T-helper 9 cell (primary cell): ENCODE measurements around the gene SEMA4F.

Experiments
- DNase-seq: peaks from one replicate; pipeline ENCODE4 v3.0.0-alpha.2; 2020

Gene SEMA4F

DNA sequence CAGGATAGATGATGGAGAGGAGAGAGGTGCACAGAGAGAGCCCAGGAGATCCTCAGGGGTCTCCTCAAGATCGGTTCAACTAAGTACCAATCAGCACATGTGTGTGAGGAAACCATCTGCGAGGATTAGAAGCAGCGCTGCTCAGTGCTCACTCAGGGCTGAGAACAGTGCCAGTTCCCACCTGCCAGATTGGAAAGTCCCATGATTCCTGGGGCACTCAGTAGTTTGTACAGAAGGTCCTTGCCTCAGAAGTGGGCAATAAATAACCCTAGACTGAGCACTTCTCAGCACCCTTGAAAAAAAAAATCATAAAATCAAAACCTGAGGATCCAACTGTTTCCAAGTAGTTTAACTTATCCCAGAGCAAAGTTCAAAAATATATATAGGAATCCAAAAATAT, 53.8 kb downstream of the SEMA4F start:
- no peak for DNase-seq

DNA sequence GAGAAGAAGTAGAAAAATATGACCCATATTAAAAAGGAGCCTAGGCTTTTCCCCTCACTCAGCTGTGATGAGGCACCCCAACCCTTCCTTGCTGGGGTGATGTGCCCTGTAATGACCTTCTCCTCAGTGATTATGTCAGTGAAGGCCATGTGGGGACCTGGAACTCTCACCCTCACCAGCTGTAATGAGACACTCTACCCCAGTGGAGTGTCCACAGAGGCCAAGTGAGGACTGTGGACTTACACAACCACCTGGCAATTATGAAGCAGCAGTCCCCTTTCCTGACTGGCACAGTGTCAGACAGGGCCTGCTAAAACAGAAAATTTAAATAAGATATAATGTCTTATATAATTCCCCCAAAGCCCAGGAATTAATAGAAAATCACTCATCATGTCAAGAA, 54.2 kb downstream of the SEMA4F start:
- no peak for DNase-seq

GRCh38 chr2:74708883-74709282, 54.8 kb downstream of the SEMA4F start:
- DNase-seq = no peak

DNA sequence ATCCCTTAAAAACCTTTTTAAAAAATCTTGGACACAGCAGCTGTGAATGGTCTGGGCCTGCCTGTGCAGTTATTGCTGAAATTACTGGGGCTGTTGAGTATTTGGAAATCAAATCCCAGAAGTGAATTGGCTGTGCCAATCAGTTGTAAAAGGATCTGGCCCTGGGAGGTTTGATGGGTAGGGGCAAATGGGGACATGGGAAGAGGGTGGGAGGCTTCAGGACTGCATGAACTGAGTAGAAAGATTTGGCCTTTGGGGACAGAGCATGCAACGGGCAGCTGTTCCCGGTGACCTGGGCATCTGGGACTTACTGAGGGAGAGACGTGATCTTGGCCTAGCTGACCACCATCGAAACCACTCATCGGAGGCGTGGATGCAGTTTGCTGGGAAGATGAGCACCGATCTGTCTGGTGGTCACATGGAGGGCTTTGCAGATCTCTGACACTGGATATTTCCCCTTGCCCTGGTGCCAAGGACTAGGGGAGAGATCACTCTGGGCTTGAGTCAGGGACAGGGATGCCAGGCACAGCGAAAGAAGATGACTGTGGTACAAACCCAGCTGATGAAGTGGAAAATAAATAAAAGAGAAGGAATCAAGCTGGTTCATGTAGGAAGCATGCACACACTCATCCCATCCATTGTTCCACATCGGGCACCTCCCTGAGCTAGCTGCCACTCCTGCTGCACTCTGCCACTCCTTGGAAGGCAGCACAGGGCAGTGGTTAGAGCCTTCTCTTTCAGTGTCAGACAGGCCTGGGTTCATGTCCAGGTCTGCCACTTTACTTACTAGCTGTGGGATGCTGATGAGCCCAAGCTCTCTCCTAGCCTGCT, 58.4 kb downstream of the SEMA4F start:
- DNase-seq = no peak

- no peak for DNase-seq
These were observed 60.6 kb downstream of the SEMA4F start for GRCh38 chr2:74714691-74715080.

- peak; percentile 76 for DNase-seq
These were observed 61.2 kb downstream of the SEMA4F start for GRCh38 chr2:74715081-74715791.

- DNase-seq = no peak
These were observed 61.8 kb downstream of the SEMA4F start for GRCh38 chr2:74715880-74716279.

DNA sequence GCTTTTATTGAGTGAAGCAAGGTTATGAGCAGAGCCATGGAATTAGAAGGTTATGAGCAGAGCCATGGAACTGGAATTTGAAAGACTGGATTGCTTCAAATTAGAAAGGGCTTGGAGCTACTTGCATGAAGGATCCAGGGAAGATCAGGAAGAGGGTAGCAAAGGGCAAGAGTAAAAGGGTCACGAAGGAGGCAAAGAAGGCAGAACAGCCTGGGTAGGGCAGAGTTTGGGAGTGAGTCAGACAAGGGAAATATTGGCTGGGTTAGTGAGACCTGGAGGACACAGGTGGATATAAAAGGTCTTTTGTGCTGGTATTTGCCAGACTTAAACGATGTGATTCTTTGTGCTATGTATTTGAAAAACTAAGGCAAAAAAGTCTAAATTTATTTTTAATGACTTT, 65.0 kb downstream of the SEMA4F start:
- no peak for DNase-seq

DNA sequence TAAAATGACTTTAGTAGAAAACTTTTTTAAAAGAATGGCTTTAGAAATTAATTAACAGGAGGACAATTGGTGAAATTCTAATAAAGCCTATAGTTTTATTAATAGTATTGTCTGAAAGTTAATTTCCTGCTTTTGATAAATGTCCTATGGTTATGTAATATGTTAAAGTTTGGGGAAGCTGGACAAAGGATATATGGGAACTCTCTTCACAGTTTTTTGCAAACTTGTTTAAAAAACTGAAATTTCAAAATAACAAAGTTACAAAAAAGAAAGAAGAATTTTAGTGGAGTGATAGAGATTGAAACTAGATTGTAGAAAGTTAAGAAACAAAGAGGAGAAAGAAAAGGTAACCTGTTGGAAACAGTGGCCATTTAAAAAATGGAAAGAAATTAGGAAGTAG, 67.3 kb downstream of the SEMA4F start:
- DNase-seq = no peak

DNA sequence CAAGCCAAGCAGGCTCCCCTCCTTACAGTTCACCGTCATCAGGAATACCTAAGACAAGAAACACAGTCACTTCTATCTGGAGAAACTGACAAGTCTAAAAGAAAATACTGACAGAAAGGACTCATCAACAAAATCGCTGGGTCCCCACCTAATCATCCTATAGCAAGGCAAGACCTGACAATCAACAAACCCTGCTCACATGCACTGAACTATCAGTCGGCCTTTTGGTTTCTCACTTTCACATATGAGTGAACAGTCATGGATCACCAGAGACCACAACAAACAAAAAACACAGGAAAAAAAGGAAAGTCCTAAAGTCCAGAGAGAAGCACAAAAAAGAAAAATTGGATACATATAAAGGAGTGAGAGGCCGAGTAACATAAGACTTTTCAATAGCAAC, 70.4 kb downstream of the SEMA4F start:
- no peak for DNase-seq

- no peak for DNase-seq
These were observed 71.2 kb downstream of the SEMA4F start for GRCh38 chr2:74725287-74725686.

GRCh38 chr2:74728842-74729241, 74.8 kb downstream of the SEMA4F start:
- no peak for DNase-seq

DNA sequence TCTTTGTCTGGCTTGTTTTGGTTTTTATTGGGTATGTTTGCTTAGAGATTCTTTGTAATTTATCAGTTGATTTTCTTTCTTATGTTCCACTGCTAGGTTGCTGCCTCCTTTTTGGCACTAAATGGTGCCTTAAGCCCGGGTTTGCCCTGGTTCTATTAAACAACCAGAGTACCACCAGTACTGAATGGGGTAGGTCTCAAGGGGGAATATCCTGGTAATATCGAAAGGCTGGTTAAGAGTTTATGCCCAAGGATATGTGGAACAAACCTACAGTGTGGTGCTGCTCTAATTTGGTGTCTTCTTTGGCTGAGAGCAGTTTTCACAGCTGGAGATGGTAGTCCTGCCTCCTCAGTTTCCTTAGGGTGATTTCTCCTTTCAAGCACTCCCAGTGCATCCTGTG, 76.5 kb downstream of the SEMA4F start:
- DNase-seq = no peak
